ENCODE data around the gene NPPB. TPM values are rescaled to one million over a fixed set of nuclear protein-coding genes. Genes with fewer than 3 reads are reported as not detected.

Gene NPPB
- total RNA-seq, 3 donors from 2014 or later = not detected

DNA sequence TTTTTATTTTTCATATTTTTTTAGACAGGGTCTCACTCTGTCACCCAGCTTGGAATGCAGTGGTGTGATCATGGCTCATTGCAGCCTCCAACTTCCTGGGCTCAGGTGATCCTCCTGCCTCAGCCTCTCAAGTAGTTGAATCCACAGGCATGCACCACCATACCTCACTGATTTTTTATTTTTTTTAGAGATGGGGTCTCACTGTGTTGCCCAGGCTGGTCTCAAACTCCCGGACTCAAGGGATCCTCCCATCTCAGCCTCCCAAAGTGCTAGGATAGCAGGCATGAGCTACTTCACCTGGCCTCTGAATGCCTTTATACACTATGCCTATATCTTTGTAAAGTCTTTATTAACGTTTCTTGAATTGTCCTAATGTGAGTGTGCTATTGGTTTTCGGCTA is 10.4 kb upstream of the NPPB start:
- Histone ChIP-seq H3K4me1 (ENCODE audit: low read depth) (no peaks in the 10 kb centered on the region), H3K36me3 (ENCODE audit: low read depth) (no peaks in the 10 kb centered on the region), H3K9me3 (no peaks in the 10 kb centered on the region), H3K4me3 (no peak overlapping the region)
- no peak for ATAC-seq
- intact Hi-C loops (cut with DNase I, micrococcal nuclease) = no loop called here
- no peak for DNase-seq
- no peak for TF ChIP-seq CTCF (IDR thresholded peaks at IDR 0.05)

DNA sequence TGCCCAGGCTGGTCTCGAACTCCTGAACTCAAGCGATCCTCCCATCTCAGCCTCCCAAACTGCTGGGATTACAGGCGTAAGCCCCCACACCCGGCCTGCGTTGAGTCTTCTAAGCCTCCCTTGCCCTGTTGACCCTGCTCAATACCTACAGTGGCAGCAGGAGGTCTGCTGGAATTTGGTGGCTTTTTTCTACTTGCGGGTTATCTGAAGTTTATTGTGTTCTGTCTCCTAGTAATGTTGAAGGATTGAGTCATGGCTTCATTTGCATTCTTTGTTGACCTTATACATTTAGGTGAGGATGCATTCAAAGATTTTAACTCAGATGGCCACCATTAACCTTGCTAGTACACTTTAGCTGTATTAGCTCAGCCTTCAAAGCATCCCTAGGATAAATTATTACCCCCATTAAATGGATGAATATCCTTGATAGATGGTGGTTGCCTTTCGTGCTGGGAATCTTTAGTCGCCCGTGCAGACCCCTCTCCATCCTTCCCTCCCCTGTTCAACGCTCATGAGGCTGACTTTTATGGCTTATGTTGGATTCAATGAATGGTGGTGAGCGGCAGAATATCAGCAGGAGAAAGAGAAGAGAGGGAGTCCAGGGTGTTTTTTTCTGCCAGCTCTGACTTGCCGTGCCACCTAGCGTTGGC is 9.7 kb upstream of the NPPB start:
- Histone ChIP-seq H3K36me3 (ENCODE audit: low read depth) (no peaks in the 10 kb centered on the region), H3K9me3 (no peaks in the 10 kb centered on the region), H3K4me3 (no peak overlapping the region), H3K4me1 (ENCODE audit: low read depth) (no peaks in the 10 kb centered on the region)
- TF ChIP-seq CTCF (IDR thresholded peaks at IDR 0.05) = no peak
- intact Hi-C loops (cut with DNase I, micrococcal nuclease) = no loop called here
- ATAC-seq (no peak), DNase-seq (no peak)

DNA sequence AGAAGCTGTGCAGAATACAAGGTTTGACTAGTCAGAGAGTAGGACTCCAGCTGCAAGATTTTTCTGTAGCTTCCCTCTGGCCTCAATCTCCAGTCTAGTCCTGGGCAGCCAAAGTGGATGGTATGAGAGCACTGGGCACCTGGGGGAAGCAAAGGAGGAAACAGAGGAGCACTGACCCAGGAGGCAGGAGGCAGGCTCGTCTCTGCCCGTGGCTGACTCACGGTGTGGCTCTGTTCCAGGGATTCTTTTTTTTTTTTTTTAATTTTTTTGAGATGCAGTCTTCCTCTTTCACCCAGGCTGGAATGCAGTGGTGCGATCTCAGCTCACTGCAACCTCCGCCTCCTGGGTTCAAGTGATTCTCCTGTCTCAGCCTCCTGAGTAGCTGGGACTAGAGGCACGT is 4.1 kb upstream of the NPPB start:
- ATAC-seq = peak; percentile 39
- Histone ChIP-seq H3K4me1 (ENCODE audit: low read depth) (no peaks in the 10 kb centered on the region), H3K36me3 (ENCODE audit: low read depth) (no peaks in the 10 kb centered on the region), H3K4me3 (no peak overlapping the region), H3K9me3 (no peaks in the 10 kb centered on the region)
- no peak for TF ChIP-seq CTCF (IDR thresholded peaks at IDR 0.05)
- DNase-seq = no peak
- intact Hi-C loops (cut with DNase I, micrococcal nuclease) = no loop called here

DNA sequence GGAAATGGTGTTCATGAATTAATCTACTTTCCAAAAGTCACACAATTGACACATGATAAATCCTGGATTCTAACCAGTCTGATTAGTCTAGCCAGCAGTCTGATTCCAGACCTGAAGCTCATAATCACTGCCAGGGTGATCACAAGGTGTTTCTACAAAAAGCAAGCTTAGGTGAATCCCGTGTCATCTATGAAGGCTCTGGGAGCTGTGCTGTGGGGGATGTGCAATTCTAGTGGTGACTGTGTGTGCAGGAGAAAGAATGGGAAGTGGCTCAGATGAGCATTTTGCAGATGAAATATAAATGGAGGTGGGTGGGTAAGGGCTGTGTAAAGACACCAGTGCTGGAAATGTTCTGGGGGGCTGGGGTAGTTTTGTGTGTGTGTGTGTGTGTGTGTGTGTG is 1.8 kb upstream of the NPPB start:
- no peaks in the 10 kb centered on the region for H3K4me1 ChIP-seq (ENCODE audit: low read depth)
- no peak for TF ChIP-seq CTCF (IDR thresholded peaks at IDR 0.05)
- no peaks in the 10 kb centered on the region for H3K9me3 ChIP-seq
- H3K4me3 ChIP-seq = no peak overlapping the region
- intact Hi-C loops (cut with DNase I, micrococcal nuclease) = no loop called here
- DNase-seq (no peak), ATAC-seq (no peak)
- H3K36me3 ChIP-seq (ENCODE audit: low read depth) = no peaks in the 10 kb centered on the region

- no peak for DNase-seq
- no peaks in the 10 kb centered on the region for H3K4me1 ChIP-seq (ENCODE audit: low read depth)
- intact Hi-C loops (cut with DNase I, micrococcal nuclease) = no loop called here
- H3K4me3 ChIP-seq = no peak overlapping the region
- H3K36me3 ChIP-seq (ENCODE audit: low read depth) = no peaks in the 10 kb centered on the region
- TF ChIP-seq CTCF (IDR thresholded peaks at IDR 0.05) = no peak
- ATAC-seq = no peak
- H3K9me3 ChIP-seq = no peaks in the 10 kb centered on the region
Observed at GRCh38 chr1:11860083-11860482, 1.3 kb upstream of the NPPB start.
